Gastrocnemius medialis (tissue), 4 donors: ENCODE results near the gene USH1C. TPM values are rescaled to one million over a fixed set of nuclear protein-coding genes. Genes with fewer than 3 reads are reported as not detected.

Source experiments
- ATAC-seq, 2 donors: fragments of 150-250 bp; one replicate each; pipeline ENCODE4 v1.9.1; 2016
- DNase-seq, 2 donors: peaks; one replicate each; pipeline ENCODE4 v3.0.0-alpha.2; 2019
- H3K27ac ChIP-seq, 4 donors: fragments of 200-600 bp; sonication (generic); 1 replicate in 1 of 4; 2 replicates in 3 of 4; pipeline ENCODE4 v1.5.1; 2016 to 2018; ENCODE audit warnings: mild to moderate bottlenecking in 2 of 4, moderate library complexity in 1 of 4
- H3K27me3 ChIP-seq, 3 donors: fragments of 200-600 bp; sonication (generic) in 2 of 3; 1 replicate in 1 of 3; 2 replicates in 2 of 3; pipeline versions ENCODE4 v1.5.1 to v1.6.0; 2016 to 2019; ENCODE audit warnings: mild to moderate bottlenecking in 1 of 3, moderate library complexity in 1 of 3
- H3K36me3 ChIP-seq, 2 donors: fragments of 200-600 bp; sonication (generic) in 1 of 2; one replicate each; pipeline ENCODE4 v1.5.1; 2017 to 2018
- H3K4me1 ChIP-seq, 2 donors: fragments of 200-600 bp; sonication (generic) in 1 of 2; one replicate each; pipeline ENCODE4 v1.5.1; 2016 to 2017; ENCODE audit warnings: mild to moderate bottlenecking in 2 of 2
- H3K4me3 ChIP-seq, 4 donors: fragments of 200-600 bp; sonication (generic) in 3 of 4; 1 replicate in 1 of 4; 2 replicates in 3 of 4; pipeline ENCODE4 v1.5.1; 2016 to 2019; ENCODE audit warnings: mild to moderate bottlenecking in 2 of 4
- H3K9me3 ChIP-seq, 3 donors: fragments of 200-600 bp; sonication (generic) in 2 of 3; 1 replicate in 1 of 3; 2 replicates in 2 of 3; pipeline ENCODE4 v1.5.1; 2016 to 2019
- POLR2A ChIP-seq, 2 donors: fragments of 450-650 bp; IDR thresholded peaks; one replicate each; pipeline ENCODE4 v1.6.1; 2017; ENCODE audit warnings: antibody characterized with exemption in 2 of 2, mild to moderate bottlenecking in 2 of 2, moderate library complexity in 2 of 2
- in situ Hi-C, 4 donors: fragments of 200-750 bp; cut with MboI; loops; one replicate each; pipeline versions ENCODE4 v1.15.0 to v1.8.0; 2017; ENCODE audit warnings: low sequenced_read_pairs in 4 of 4
- intact Hi-C: fragments of 100-400 bp; cut with DNase I; formaldehyde crosslinking; loops from one replicate; pipeline ENCODE4 v1.15.1; 2023; ENCODE audit warnings: low total_unique reads
- total RNA-seq, 4 donors: library from RNA; depleted of rRNA; stranded (reverse); fragments of >200 nt; gene quantifications; one replicate each; pipeline versions ENCODE4 v1.1.0 to v1.2.3, GENCODE V29; 2016
- TF ChIP-seq, protein P1 (sequence below), 5 experiments: fragments of 450-650 bp in 3 of 5; fragments of 200-600 bp in 2 of 5; sonication (generic) in 2 of 5; IDR thresholded peaks in 4 of 5; conservative IDR thresholded peaks in 1 of 5; 1 replicate in 4 of 5; 2 replicates in 1 of 5; pipeline ENCODE4 v1.5.1; 2016 to 2019; ENCODE audit warnings: antibody characterized with exemption in 5 of 5, mild to moderate bottlenecking in 3 of 5, moderate library complexity in 3 of 5

Gene USH1C
- total RNA-seq, 4 donors from 2014 or later: 0.78 TPM; not detected in 3

DNA sequence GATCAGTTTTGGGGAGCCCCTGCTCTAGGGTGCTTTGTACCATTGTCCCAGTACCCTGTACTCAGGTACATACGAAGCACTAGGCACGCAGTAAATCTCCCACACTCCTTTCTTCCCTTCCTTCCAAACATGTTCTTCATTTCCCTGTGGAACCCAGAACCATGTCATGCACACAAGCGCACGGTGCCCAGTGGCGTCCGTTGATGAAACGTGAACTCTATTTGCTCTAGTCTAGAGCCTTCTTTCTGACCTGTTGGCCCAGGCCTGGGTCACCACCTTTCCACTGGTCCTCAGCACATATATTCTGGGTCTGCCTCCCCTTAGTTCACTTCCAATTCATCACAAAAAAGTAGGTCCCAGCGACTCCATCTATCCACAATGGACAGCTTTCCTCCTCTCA, 7.0 kb downstream of the USH1C start:
- ATAC-seq (no peak), DNase-seq (no peak)
- TF ChIP-seq, protein P1, sequence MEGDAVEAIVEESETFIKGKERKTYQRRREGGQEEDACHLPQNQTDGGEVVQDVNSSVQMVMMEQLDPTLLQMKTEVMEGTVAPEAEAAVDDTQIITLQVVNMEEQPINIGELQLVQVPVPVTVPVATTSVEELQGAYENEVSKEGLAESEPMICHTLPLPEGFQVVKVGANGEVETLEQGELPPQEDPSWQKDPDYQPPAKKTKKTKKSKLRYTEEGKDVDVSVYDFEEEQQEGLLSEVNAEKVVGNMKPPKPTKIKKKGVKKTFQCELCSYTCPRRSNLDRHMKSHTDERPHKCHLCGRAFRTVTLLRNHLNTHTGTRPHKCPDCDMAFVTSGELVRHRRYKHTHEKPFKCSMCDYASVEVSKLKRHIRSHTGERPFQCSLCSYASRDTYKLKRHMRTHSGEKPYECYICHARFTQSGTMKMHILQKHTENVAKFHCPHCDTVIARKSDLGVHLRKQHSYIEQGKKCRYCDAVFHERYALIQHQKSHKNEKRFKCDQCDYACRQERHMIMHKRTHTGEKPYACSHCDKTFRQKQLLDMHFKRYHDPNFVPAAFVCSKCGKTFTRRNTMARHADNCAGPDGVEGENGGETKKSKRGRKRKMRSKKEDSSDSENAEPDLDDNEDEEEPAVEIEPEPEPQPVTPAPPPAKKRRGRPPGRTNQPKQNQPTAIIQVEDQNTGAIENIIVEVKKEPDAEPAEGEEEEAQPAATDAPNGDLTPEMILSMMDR (IDR thresholded peaks at IDR 0.05 in 4 of 5, conservative IDR thresholded peaks at IDR 0.05 in 1 of 5): no peak
- no peak for TF ChIP-seq POLR2A (IDR thresholded peaks at IDR 0.05)
- in situ Hi-C loops (no loop called here), intact Hi-C loops (no loop called here)
- peaks cover 0 to 2% (median 0%) of the 10 kb centered on the region in 3 donors for H3K27me3 ChIP-seq
- no peak overlapping the region for H3K4me3 ChIP-seq
- no peaks in the 10 kb centered on the region for H3K9me3 ChIP-seq
- H3K27ac ChIP-seq: no peak overlapping the region
- no peaks in the 10 kb centered on the region for H3K4me1 ChIP-seq
- no peaks in the 10 kb centered on the region for H3K36me3 ChIP-seq

DNA sequence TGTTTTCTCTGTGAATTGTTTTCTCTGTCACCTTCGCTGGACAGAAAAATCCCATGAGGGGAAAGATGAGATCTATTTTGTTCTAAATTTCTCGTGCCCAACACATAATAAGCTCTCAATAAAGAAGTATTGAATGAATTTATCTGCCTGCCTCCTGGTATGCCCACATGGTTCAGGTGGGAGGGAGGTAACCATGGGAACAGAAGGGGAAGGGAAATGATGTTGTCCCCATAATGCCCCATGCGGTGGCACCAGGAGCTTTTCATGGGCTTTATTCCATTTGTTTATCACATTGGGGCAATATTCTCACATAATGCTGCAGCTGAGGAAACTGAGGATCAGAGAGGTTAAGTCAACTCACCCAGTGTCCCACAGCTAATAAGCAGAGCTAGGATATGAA, 8.7 kb downstream of the USH1C start:
- H3K9me3 ChIP-seq: no peaks in the 10 kb centered on the region
- in situ Hi-C loops: no loop called here
- no peaks in the 10 kb centered on the region for H3K4me1 ChIP-seq
- DNase-seq (no peak), ATAC-seq (no peak)
- no peaks in the 10 kb centered on the region for H3K36me3 ChIP-seq
- no peak overlapping the region for H3K4me3 ChIP-seq
- intact Hi-C loops: no loop called here
- no peak overlapping the region for H3K27ac ChIP-seq
- H3K27me3 ChIP-seq: peaks cover 0 to 2% (median 0%) of the 10 kb centered on the region in 3 donors
- TF ChIP-seq, protein P1 (IDR thresholded peaks at IDR 0.05 in 4 of 5, conservative IDR thresholded peaks at IDR 0.05 in 1 of 5): no peak
- no peak for TF ChIP-seq POLR2A (IDR thresholded peaks at IDR 0.05)

DNA sequence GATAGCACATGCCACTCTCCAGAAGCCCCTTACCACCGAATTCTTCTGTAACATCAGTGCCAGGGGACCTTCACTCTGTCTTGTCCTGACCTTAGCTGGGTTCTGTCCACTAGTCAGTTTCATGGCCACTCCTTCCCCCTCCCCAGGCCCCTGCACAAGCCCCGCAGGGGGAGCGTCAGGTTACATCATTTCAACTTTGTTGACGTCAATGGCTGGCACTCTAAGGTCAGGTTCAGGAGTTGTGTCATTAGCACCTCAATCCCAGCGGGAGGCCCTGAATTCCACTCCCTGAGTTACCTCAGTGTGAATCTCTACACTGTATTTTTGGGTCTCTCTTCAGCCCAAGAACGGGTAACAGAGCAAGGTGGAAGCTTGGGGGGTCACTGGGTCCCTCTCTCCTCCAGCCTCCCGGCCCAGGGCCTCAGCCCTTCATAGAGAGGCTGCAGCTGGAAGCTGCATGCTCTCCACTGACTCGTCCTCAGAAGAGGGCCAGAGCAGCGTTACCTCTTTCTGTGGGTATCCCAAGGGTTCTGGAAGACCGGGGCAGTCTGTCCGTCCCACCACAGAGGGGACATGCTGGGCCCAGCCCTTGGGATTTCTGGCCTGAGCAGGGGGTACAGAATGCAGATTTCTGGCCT, 10.3 kb downstream of the USH1C start:
- intact Hi-C loops (no loop called here), in situ Hi-C loops (no loop called here)
- H3K4me1 ChIP-seq: no peaks in the 10 kb centered on the region
- no peak overlapping the region for H3K27ac ChIP-seq
- H3K36me3 ChIP-seq: no peaks in the 10 kb centered on the region
- no peaks in the 10 kb centered on the region for H3K9me3 ChIP-seq
- no peak overlapping the region for H3K4me3 ChIP-seq
- TF ChIP-seq POLR2A (IDR thresholded peaks at IDR 0.05): no peak
- TF ChIP-seq, protein P1 (IDR thresholded peaks at IDR 0.05 in 4 of 5, conservative IDR thresholded peaks at IDR 0.05 in 1 of 5): no peak
- ATAC-seq: no peak
- no peak for DNase-seq
- peaks cover 0 to 2% (median 0%) of the 10 kb centered on the region in 3 donors for H3K27me3 ChIP-seq

DNA sequence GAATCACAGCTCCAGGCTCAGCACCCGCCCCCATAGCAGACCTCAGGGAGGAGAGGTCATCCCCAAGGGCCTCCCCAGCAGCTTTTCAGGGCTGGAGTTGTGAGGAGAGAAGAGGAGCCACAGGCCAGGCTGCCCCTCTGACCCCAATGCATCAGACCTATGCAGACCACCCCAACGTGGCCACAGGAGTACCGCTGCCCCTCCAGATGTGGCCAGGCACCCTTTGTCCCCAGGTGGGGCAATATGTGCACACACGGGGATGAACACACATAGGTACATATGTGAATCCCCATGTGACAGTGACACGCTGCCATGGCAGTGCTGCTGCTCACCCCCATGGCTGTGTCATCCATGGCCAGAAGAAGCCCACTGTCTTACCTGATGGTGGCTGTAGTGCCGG, 10.9 kb downstream of the USH1C start:
- H3K4me1 ChIP-seq: no peaks in the 10 kb centered on the region
- H3K27me3 ChIP-seq: peaks cover 0 to 2% (median 0%) of the 10 kb centered on the region in 3 donors
- H3K9me3 ChIP-seq: no peaks in the 10 kb centered on the region
- intact Hi-C loops (no loop called here), in situ Hi-C loops (no loop called here)
- TF ChIP-seq, protein P1 (IDR thresholded peaks at IDR 0.05 in 4 of 5, conservative IDR thresholded peaks at IDR 0.05 in 1 of 5): no peak
- no peak for TF ChIP-seq POLR2A (IDR thresholded peaks at IDR 0.05)
- no peak overlapping the region for H3K4me3 ChIP-seq
- DNase-seq: no peak
- H3K36me3 ChIP-seq: no peaks in the 10 kb centered on the region
- H3K27ac ChIP-seq: no peak overlapping the region
- ATAC-seq: no peak

DNA sequence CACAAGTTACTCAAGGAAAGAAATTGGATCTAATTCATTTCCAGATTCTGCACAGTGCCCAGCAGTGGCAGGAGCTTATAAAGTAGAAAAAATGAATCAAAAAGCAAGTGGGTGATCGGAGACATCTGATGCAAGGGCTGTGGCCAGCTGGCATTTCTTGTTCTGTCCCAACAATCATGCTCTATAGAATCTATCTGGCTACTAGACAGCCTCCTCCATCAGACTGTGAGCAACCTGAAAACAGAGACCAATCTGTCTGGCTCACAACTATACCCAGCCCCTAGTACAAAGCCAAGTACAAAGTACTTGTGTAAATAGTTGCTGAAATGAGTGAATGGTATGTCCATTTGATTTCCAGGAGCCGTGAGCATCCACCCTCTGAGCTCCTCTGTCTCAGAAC, 11.4 kb downstream of the USH1C start:
- H3K9me3 ChIP-seq: no peaks in the 10 kb centered on the region
- in situ Hi-C loops: no loop called here
- no peak for TF ChIP-seq POLR2A (IDR thresholded peaks at IDR 0.05)
- TF ChIP-seq, protein P1 (IDR thresholded peaks at IDR 0.05 in 4 of 5, conservative IDR thresholded peaks at IDR 0.05 in 1 of 5): no peak

More for the DNA sequence above, 11.4 kb downstream of the USH1C start:
- Histone ChIP-seq H3K36me3 (no peaks in the 10 kb centered on the region), H3K27ac (no peak overlapping the region), H3K27me3 (peaks cover 0 to 2% (median 0%) of the 10 kb centered on the region in 3 donors), H3K4me1 (no peaks in the 10 kb centered on the region), H3K4me3 (no peak overlapping the region)
- ATAC-seq (no peak), DNase-seq (no peak)
- intact Hi-C loops: no loop called here
